ENCODE results near the gene ZNF616.

DNA sequence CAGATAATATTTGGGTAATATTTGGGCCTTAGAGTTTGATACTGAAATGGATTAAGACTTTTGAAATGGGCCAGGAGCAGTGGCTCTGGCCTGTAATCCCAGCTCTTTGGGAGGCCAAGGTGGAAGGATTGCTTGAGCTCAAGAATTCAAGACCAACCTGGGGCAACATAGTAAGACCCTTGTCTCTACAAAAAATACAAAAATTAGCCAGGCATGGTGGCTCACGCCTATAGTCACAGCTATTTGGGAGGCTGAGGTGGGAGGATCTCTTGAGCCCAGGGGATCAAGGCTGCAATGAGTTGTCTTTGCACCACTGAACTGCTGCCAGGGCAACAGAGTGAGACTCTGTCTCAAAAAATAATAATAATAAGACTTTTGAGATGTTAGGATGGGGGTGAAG lies 32.6 kb upstream of the ZNF616 start:
- TF ChIP-seq, protein P1, sequence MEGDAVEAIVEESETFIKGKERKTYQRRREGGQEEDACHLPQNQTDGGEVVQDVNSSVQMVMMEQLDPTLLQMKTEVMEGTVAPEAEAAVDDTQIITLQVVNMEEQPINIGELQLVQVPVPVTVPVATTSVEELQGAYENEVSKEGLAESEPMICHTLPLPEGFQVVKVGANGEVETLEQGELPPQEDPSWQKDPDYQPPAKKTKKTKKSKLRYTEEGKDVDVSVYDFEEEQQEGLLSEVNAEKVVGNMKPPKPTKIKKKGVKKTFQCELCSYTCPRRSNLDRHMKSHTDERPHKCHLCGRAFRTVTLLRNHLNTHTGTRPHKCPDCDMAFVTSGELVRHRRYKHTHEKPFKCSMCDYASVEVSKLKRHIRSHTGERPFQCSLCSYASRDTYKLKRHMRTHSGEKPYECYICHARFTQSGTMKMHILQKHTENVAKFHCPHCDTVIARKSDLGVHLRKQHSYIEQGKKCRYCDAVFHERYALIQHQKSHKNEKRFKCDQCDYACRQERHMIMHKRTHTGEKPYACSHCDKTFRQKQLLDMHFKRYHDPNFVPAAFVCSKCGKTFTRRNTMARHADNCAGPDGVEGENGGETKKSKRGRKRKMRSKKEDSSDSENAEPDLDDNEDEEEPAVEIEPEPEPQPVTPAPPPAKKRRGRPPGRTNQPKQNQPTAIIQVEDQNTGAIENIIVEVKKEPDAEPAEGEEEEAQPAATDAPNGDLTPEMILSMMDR (IDR thresholded peaks at IDR 0.05): no peak
- no peak for TF ChIP-seq EP300 (IDR thresholded peaks at IDR 0.05)
